HG03139 (cell line): ENCODE results near the gene TIMP2.

ENCODE experiments used
- ATAC-seq: cut with Tn5 transposase; IDR thresholded peaks from one replicate; pipeline ENCODE4 v1.9.1; 2021; ENCODE audit not compliant: unreplicated experiment

Gene TIMP2

DNA sequence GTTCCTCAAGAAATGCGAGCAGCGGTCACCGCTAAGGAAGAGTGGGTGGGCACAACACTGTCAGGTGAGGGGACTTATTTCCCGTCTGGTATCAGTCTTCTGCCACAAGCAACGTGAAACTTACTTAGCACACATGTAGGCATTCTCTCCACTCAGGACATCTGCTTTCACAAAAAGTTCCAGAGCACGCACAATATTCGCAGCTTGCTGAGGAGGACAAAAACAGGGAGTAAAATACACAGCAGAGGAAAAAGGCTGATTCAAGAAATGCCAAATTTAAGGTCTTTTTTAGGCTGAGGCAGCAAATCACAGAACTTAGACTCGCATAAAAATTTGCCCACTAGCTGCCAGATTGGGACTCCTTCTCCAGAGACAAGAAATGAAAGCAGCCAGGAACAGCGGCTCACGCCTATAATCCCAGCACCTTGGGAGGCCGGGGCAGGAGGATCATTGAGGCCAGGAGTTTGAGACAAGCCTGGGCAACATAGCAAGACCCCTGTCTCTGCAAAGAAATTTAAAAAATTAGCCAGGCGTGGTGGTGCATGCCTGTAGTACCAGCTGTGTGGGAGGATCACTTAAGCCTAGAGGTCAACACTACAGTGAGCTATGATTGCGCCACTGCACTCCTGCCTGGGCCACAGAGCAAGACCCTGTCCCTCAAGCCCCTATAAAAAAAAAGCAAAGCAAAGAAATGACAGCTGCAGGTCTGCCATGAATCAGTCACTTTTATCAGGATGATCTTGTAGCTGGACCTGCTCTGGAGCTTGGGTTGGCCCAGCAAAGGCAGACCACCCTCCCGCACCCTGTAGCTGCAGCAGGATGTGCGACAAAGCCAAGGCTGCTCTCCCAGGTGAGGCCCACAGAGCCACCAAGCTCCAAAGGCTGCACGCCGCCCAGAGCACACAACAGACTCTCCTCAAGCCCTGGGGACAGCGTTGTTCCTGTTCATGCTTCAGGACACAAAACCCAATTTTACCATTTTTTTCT is 105.1 kb downstream of the TIMP2 start:
- ATAC-seq: no peak

DNA sequence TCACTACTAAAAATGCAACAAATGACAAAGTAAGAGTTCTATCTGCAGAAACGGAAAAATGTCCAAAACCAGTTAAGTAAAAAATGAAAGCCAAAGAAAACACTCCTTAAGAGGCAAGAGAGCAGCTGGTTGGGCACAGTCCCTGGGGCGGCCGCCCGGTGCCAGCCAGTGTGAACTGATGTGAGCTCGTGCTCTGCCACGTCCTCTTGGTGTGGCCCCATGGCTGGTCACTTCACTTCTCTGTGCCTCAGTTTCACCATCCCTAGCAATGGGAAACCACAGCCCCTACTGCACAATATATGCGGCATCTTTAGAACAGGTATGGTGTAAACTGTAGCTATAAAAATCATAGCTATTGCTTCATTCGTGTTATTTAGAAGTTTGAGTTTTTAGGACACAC is 105.8 kb downstream of the TIMP2 start:
- ATAC-seq: no peak

DNA sequence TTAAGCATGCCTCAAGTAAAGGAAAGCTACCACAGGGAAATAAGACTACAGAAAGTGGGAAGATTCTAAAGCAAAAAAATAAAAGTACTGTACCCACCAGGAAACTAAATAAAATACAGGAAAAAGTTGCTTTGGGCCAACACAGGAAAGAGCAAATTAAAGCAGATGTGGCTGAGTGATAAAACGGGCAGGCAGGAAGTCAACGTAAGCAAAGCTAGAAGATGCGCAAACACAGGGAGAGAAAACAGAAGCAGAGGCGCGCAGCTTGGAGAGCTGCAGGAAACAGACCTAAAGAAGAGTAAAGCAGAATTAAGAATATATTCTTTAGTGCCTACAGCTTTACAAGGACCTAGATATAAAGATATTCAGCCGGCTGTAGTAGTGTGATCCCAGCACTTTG is 106.3 kb downstream of the TIMP2 start:
- ATAC-seq: no peak

DNA sequence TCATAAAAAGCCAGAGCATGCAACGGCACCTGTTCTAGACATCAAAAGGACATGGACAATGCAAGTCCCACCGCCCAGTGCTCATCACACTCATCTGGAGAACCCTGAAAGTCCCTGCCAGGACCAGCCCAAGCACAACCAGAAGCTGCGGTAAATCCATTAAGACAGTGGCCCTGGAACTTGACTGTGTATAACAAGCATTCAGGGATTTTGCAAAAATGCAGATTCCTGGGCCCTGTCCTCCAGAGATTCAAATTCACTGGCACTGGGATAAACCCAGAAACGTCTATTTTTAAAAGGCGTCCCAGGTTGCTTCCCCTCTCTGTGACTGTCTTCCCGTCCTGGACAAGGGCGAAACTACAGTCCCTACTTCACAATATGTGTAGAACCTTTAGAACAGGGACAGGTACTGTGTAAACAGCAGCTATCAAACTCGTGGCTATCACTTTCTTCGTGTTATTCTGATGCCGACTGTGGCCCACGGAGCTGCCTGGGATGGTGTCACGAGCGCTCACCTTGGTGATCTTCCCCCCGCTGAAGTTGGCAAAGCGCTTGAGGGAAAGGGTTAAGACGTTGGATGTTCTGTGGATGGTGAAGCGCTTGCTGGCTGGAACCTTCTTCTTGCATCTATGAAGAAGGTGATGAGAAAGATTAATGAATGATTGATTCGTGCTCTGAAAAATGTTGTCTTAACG is 106.9 kb downstream of the TIMP2 start:
- no peak for ATAC-seq

DNA sequence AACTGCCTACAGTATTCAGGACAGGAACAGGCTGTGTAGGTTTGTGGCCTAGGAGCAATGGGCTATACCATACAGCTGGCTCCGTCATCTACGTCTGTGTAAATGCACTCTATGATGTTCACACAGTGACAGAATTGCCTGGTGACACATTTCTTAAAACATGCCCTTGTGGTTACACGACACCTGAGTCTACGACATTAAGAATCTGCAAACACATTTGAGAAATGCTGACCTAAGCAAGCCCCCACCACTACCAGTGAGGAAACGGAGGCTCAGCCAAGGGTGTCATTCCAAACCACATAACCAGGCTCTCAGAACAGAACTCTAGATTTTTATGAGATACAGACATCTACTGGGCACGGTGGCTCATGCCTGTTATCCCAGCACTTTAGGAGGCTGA is 108.1 kb downstream of the TIMP2 start:
- no peak for ATAC-seq

DNA sequence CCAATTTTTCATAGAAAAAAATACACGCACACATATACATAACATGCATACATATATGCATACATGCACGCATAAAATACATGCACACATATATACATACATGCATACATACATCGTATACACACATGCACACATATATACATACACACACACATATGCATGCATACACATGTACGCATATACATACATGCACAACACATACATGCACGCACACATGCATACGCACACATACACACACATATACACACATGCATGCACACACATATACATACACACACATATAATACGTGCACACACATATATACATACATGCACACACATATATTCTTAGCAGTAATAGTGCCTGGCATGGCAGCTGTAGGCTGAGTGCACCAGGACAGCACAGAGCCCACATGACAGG is 109.5 kb downstream of the TIMP2 start:
- ATAC-seq: no peak

DNA sequence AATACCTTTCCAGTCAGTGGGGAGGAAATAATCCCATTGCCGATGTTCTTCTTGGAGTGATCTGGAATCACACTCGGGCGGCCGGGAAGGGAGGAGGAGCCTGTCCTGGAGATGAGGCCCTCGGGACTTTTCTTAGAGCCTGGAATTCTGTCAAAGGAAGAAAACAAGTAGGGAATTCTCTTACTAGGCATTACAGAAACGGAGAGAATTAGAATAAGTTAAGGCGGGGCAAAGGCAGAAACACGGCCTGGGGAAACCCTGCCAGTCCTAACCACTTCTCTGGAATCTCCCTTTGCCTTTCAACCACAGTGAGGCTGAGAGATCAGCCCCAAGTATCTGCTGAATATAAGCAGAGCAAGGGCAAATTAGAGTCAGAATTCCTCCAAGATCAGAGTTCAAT is 112.3 kb downstream of the TIMP2 start:
- ATAC-seq: no peak

DNA sequence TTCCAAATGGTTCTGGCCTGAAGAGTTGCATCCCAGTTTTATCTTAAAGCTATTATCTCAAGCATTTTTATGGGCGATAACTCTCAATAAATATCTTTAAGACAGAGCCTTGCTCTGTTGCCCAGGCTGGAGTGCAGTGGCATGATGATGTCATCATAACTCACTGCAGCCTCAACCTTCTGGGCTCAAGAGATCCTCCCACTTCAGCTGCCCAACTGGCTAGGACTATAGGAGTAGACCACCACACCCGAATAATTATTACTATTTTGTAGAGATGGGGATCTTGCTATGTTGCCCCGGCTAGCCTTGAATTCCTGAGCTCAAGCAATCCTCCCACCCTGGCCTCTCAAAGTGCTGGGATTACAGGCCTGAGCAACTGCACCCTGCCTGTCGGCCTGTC is 117.0 kb downstream of the TIMP2 start:
- no peak for ATAC-seq

DNA sequence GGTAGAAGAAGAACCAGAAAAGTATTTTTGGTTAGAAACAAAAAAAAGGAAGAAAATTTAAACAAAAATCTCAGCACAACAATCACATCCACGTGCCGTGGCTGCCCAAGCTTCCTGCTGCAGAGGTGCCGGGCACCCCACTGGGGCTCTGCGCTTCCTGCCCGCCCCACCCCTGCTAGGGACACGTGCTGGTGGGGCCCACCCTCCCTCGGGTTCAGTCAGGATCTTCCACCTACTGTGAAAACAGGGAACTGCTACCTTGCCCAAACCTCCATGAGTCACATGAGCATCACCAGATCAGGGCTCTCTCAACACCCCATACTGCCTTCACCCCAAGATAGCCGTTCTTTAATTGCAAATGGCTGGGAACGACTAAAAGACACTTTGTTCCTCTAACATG is 118.7 kb downstream of the TIMP2 start:
- ATAC-seq: no peak

DNA sequence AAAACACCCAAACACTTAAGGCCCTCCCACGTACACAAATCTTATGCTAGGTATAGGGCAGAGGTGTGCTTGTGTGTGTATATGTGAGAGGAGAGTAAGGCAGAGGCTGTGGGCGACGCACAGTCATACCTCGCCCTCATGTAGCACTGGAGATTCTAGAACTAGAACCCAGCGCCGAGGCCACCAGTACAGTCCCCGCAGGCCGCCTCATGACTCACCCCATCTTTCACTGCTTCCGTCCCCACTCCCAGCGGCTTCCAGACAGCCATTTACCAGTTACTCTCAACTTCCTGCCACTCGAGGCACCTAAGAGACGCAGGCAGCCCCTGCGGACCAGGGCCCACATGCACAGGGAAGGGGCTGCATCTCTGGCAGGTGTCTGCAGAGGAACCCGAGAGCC is 119.9 kb downstream of the TIMP2 start:
- ATAC-seq: no peak

DNA sequence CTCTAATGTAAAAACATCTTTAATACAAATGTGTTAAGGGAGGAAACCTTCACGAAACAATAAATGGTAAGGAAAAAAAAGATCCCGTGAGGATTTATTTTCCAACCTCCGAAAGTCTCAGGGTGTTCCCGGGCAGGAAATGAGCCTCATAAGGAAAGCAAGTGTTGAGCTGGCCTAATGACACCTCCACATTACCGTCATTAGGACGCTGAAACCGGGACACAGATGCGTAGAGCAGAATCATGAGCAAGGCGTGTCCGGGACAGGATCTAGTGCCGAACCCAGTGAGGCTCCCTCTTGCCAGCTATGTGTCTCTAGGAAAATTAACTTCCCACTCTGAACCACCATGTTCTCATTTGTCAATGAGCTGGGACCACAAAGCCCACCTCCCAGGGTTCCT is 120.4 kb downstream of the TIMP2 start:
- no peak for ATAC-seq

DNA sequence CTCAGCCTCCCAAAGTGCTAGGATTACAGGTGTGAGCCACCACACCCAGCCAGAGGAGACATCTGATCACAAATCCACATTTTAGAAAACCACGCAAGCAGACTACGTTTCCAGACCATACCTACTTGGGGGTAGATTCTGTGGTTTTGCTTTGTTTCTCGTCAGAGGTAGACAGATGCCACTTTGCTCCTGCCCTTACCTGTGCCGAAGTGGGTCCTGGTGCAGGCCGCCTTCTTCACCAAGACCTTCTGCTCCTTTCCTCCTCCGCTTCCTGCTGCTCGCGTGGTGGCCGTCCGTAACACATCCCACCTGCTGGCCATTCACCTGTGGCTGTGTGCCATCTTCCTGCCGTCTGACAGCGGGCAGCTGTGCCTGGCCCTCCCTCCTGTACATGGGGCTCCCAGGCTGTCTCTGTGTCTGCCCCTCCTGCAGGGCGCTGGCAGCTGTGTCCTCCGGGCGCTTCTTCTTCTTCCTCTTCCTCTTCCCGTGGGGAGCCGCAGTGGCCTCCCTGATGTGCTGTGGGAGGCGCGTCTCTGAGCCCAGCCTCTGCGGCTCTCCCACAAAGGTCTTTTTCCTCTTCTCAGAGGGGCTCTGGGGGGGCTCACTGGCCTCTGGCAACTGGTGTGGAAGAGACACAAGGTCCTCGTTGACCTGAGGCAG is 121.9 kb downstream of the TIMP2 start:
- ATAC-seq: no peak
